ENCODE results near the gene LIN37.

- TF ChIP-seq ZHX1 (CRISPR knock-in tag; IDR thresholded peaks at IDR 0.05; ENCODE audit: low read depth) (no peak), DZIP1 (CRISPR knock-in tag; IDR thresholded peaks at IDR 0.05) (no peak), ZNF34 (CRISPR knock-in tag; IDR thresholded peaks at IDR 0.05; ENCODE audit: borderline replicate concordance) (no peak), ZNF569 (CRISPR knock-in tag; IDR thresholded peaks at IDR 0.05; ENCODE audit: borderline replicate concordance) (no peak), TARDBP (CRISPR knock-in tag; IDR thresholded peaks at IDR 0.05) (no peak), KLF15 (CRISPR knock-in tag; IDR thresholded peaks at IDR 0.05; ENCODE audit: borderline replicate concordance) (no peak), NFATC3 (CRISPR knock-in tag; IDR thresholded peaks at IDR 0.05) (no peak), ETS1 (CRISPR knock-in tag; IDR thresholded peaks at IDR 0.05) (no peak), MLLT10 (CRISPR knock-in tag; IDR thresholded peaks at IDR 0.05) (no peak), CBFB (CRISPR knock-in tag; IDR thresholded peaks at IDR 0.05) (no peak), TFAP4 (IDR thresholded peaks at IDR 0.05; ENCODE audit: borderline replicate concordance, low read depth) (no peak), PHF5A (CRISPR knock-in tag; IDR thresholded peaks at IDR 0.05; ENCODE audit: low read depth, unreplicated experiment) (no peak), HDAC6 (IDR thresholded peaks at IDR 0.05; ENCODE audit: low read depth, low read length) (no peak), TERF1 (CRISPR knock-in tag; IDR thresholded peaks at IDR 0.05) (no peak)
Observed at GRCh38 chr19:35786299-35787160, 38.2 kb downstream of the LIN37 start.
